Lower leg skin (tissue), 4 donors: ENCODE data around the gene DPH1. TPM values are rescaled to one million over a fixed set of nuclear protein-coding genes. Genes with fewer than 3 reads are reported as not detected.

ENCODE experiments used
- DNase-seq, 2 donors: peaks; one replicate each; pipeline ENCODE4 v3.0.0-alpha.2; 2019; ENCODE audit warnings: low spot score in 2 of 2
- H3K4me3 ChIP-seq: fragments of 200-600 bp; sonication (generic); 2 replicates; pipeline ENCODE4 v1.5.1; 2017; ENCODE audit warnings: mild to moderate bottlenecking, low read depth; ENCODE audit not compliant: poor library complexity, severe bottlenecking
- POLR2A ChIP-seq, 2 donors: fragments of 450-650 bp; IDR thresholded peaks; one replicate each; pipeline ENCODE4 v1.6.1; 2016 to 2017; ENCODE audit warnings: antibody characterized with exemption in 2 of 2, mild to moderate bottlenecking in 1 of 2, moderate library complexity in 1 of 2
- WGBS, 2 donors: methylation state at CpG; one replicate each; pipeline ENCODE4 v1.1.5; 2018; 5-methylcytosine and 5-hydroxymethylcytosine counted together
- intact Hi-C: fragments of 100-400 bp; cut with DNase I; formaldehyde crosslinking; loops from one replicate; pipeline ENCODE4 v1.15.0; 2023; ENCODE audit warnings: low total_unique reads
- total RNA-seq, 4 donors: library from RNA; depleted of rRNA; stranded (reverse); fragments of >200 nt; gene quantifications; one replicate each; pipeline ENCODE4 v1.1.0, GENCODE V29; 2016
- TF ChIP-seq, protein P1 (sequence below), 3 donors: fragments of 450-650 bp; IDR thresholded peaks; one replicate each; pipeline ENCODE4 v1.5.1; 2016; ENCODE audit warnings: antibody characterized with exemption in 3 of 3, mild to moderate bottlenecking in 3 of 3, moderate library complexity in 2 of 3

Gene DPH1
- total RNA-seq, 4 donors from 2014 or later, result 50.4 to 80.0 (median 61.2) TPM

DNA sequence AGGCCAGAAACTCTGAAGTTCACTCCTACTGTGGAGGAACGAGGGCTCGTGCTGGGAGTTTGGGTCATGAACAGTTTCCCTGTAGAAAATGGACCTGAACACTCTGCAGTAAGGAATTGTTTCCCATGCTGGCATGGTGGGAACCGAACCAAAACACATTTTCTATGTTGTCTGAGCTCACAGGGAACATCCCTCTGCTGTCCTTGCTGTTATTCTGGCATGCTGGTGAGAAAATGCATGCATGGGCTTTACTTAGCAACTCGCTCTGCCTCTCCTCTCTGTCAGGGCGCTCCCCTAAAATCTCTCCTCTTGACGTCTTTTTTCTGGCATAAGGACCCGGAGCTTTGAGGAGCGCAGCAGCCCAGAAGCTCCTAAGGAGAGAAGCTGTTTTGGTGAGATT is 10.2 kb upstream of the DPH1 start:
- 74 to 91% methylated on average over 8 of the region's 8 CpGs for WGBS, 2 donors
- no peak overlapping the region for H3K4me3 ChIP-seq
- TF ChIP-seq, protein P1, sequence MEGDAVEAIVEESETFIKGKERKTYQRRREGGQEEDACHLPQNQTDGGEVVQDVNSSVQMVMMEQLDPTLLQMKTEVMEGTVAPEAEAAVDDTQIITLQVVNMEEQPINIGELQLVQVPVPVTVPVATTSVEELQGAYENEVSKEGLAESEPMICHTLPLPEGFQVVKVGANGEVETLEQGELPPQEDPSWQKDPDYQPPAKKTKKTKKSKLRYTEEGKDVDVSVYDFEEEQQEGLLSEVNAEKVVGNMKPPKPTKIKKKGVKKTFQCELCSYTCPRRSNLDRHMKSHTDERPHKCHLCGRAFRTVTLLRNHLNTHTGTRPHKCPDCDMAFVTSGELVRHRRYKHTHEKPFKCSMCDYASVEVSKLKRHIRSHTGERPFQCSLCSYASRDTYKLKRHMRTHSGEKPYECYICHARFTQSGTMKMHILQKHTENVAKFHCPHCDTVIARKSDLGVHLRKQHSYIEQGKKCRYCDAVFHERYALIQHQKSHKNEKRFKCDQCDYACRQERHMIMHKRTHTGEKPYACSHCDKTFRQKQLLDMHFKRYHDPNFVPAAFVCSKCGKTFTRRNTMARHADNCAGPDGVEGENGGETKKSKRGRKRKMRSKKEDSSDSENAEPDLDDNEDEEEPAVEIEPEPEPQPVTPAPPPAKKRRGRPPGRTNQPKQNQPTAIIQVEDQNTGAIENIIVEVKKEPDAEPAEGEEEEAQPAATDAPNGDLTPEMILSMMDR (IDR thresholded peaks at IDR 0.05), result no peak
- TF ChIP-seq POLR2A (IDR thresholded peaks at IDR 0.05), result no peak
- intact Hi-C loops, result no loop called here
- DNase-seq, result no peak

DNA sequence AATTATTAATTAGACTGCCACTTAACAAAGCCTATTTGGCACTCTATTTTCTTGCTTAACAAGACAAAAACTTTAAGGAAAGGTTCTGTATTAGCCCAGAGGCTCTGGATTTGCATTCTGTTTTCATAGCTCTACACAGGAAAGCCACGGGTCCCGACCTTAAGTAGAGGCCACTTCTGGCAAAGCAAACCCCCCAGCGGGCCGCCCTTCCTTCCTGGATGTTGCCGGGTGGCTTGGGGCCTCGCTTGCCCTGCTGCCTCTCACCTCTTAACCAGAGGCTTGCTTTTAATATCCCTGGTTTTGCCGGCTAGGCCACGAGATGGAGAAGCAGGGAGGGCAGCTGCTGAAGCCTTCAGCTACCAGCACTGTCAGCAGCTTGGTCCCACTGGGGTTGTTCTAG is 9.2 kb upstream of the DPH1 start:
- TF ChIP-seq POLR2A (IDR thresholded peaks at IDR 0.05), result no peak
- TF ChIP-seq, protein P1 (IDR thresholded peaks at IDR 0.05), result no peak
- intact Hi-C loops, result no loop called here
- no peak for DNase-seq
- no peak overlapping the region for H3K4me3 ChIP-seq
- 61 to 68% methylated on average over 8 of the region's 8 CpGs for WGBS, 2 donors

GRCh38 chr17:2022647-2023240 is 7.2 kb upstream of the DPH1 start:
- DNase-seq, result no peak
- 76 to 79% methylated on average over 15 of the region's 15 CpGs for WGBS, 2 donors

DNA sequence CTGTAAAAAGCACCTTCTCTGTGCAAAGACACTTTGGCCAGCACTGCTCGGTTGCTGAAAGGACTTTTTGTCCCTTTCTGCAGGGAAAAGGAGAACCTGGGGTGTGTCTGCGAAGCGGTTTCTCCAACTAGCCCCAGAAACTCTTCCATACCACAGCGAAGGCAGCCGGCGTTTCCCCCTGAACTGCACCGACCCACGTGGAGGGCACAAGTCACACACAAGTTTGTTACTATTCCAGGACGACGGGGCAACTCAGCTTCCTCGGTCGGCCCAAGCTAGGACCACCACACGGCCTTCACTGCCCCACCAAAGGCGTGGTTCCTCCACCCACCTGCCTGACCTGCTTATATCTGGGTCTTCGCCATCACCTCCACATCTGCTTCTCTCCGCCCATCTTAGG is 6.7 kb upstream of the DPH1 start:
- intact Hi-C loops, result no loop called here
- WGBS, 2 donors, result 57 to 61% methylated on average over 16 of the region's 16 CpGs
- TF ChIP-seq POLR2A (IDR thresholded peaks at IDR 0.05), result no peak
- TF ChIP-seq, protein P1 (IDR thresholded peaks at IDR 0.05), result no peak

More at GRCh38 chr17:2022647-2023240, 7.2 kb upstream of the DPH1 start:
- TF ChIP-seq POLR2A (IDR thresholded peaks at IDR 0.05), result no peak
- TF ChIP-seq, protein P1 (IDR thresholded peaks at IDR 0.05), result no peak
- H3K4me3 ChIP-seq, result no peak overlapping the region
- intact Hi-C loops, result no loop called here

DNA sequence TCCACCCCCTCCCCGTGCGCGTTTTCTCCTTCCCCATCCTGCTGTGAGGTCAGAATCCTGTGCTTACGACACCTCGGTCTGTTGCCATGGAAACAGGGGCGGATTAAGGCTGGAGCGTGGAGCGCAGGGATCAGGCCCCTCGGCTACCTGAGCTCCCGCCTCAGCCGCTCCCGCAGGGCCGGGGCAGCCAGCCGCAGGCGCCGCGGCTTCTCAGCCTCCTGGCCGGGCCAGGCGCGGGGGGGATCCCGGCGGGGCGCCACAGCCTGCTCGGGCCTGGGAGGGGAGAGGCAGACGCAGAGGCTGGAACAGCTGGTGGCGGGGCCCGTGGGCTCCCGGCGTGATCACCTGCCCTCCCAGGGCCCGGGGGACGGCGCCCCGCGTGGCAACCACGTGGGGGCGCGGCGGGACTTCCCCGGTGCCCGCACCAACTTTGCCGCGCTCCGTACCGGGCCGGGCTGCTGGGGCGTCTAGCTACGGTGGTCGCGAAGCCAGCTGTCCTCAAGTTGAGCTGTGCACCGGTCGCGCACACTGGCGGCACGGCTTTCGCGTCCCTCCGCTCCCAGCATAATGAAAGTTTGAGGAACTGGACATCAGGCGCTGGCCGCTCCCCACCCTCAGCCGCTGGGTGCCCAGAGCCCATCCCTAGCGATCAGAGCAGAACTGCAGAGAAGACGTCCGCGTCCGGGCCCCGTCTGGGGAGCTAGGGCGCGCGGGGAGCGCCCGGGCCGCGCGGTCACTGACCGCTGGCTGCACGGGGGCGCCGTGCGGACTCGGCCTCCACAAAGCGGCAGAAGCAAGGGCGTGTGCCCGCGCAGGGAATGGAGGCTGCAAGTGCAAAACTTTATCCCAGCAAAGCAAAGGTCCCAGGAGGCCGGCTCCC is 6.0 kb upstream of the DPH1 start:
- WGBS, 2 donors, result 1% methylated on average over 34 to 55 of the region's 85 CpGs
- H3K4me3 ChIP-seq, result peak overlapping the region; percentile 47
- TF ChIP-seq, protein P1 (IDR thresholded peaks at IDR 0.05), result no peak
- no peak for TF ChIP-seq POLR2A (IDR thresholded peaks at IDR 0.05)
- intact Hi-C loops, result no loop called here
- DNase-seq, result no peak

More for the DNA sequence above, 6.7 kb upstream of the DPH1 start:
- no peak for DNase-seq
- H3K4me3 ChIP-seq, result no peak overlapping the region
